Mesothelial cell of epicardium (in vitro differentiated cells): ENCODE measurements around the gene TRIM24. TPM values are rescaled to one million over a fixed set of nuclear protein-coding genes. Genes with fewer than 3 reads are reported as not detected.

ENCODE experiments used
- DNase-seq, 2 experiments: peaks; one replicate each; pipeline ENCODE4 v3.0.0; 2021; ENCODE audit warnings: low spot score in 2 of 2; ENCODE audit not compliant: unreplicated experiment in 2 of 2
- H3K27ac Mint-ChIP-seq: 2 replicates; pipeline ENCODE4 v1.8.0; 2021; ENCODE audit warnings: mixed read lengths
- H3K27me3 Mint-ChIP-seq: 2 replicates; pipeline ENCODE4 v1.8.0; 2021; ENCODE audit warnings: low read depth, mixed read lengths
- H3K36me3 Mint-ChIP-seq: 2 replicates; pipeline ENCODE4 v1.8.0; 2021; ENCODE audit warnings: mixed read lengths
- H3K4me1 Mint-ChIP-seq: 2 replicates; pipeline ENCODE4 v1.8.0; 2021; ENCODE audit warnings: mixed read lengths
- H3K4me3 Mint-ChIP-seq: 2 replicates; pipeline ENCODE4 v1.8.0; 2021; ENCODE audit warnings: mild to moderate bottlenecking, moderate library complexity, mixed read lengths
- H3K9me3 Mint-ChIP-seq: 2 replicates; pipeline ENCODE4 v1.8.0; 2021; ENCODE audit warnings: mixed read lengths
- total RNA-seq: library from RNA; stranded (reverse); gene quantifications from 3 replicates; pipeline ENCODE4 v1.2.1, GENCODE V29; 2021
- TF ChIP-seq, protein P1 (sequence below): fragments of 200-600 bp; sonication (generic); IDR thresholded peaks from one replicate; pipeline ENCODE4 v1.5.0; 2021; ENCODE audit warnings: antibody characterized with exemption; ENCODE audit not compliant: unreplicated experiment

TRIM24 gene
- total RNA-seq, 1 donor from 2014 or later: 86.6 TPM

DNA sequence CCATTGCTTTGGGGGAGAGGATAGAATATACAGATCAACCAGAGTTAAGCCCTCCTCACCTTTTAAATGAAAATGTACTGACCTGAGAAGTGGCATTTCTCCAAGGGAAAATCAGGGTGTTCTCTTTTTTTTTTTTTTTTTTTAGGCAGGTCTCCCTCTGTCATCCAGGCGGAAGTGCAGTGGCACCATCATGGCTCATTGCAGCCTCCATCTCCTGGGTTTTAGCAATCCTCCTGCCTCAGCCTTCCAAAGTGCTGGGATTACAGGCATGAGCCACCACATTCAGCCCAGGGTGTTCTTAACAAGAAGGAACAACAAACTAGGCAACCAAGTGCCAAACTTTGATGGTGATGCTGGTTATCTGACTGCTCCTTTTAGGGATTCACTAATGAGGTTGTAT is 130.1 kb downstream of the TRIM24 start:
- Mint-ChIP-seq H3K4me1 (peaks cover 1% of the 10 kb centered on the region), H3K27ac (no peak overlapping the region), H3K4me3 (no peak overlapping the region), H3K36me3 (peaks cover 37% of the 10 kb centered on the region), H3K27me3 (no peaks in the 10 kb centered on the region), H3K9me3 (peaks cover 6% of the 10 kb centered on the region)
- TF ChIP-seq, protein P1, sequence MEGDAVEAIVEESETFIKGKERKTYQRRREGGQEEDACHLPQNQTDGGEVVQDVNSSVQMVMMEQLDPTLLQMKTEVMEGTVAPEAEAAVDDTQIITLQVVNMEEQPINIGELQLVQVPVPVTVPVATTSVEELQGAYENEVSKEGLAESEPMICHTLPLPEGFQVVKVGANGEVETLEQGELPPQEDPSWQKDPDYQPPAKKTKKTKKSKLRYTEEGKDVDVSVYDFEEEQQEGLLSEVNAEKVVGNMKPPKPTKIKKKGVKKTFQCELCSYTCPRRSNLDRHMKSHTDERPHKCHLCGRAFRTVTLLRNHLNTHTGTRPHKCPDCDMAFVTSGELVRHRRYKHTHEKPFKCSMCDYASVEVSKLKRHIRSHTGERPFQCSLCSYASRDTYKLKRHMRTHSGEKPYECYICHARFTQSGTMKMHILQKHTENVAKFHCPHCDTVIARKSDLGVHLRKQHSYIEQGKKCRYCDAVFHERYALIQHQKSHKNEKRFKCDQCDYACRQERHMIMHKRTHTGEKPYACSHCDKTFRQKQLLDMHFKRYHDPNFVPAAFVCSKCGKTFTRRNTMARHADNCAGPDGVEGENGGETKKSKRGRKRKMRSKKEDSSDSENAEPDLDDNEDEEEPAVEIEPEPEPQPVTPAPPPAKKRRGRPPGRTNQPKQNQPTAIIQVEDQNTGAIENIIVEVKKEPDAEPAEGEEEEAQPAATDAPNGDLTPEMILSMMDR: no peak
- no peak for DNase-seq

DNA sequence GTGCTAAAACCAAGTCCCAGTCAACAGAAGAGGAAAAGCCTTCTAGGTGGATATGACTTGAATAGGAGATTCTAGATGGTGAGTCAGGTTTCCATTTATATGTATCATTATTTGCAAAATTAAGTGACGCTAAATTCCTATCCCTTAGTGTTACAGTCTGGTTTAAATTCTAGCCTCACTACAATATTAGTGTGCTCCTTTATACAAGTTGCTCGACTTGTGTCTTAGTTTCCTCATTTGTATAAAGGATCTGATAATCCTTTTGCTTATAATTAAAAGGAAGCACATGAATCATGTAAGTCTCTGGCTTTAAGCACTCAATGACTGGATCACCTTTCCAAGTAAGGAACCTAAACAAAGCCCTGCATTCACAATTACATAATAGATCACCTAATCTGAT is 135.4 kb downstream of the TRIM24 start:
- peaks cover 3% of the 10 kb centered on the region for H3K4me1 Mint-ChIP-seq
- H3K27ac Mint-ChIP-seq: no peak overlapping the region
- H3K9me3 Mint-ChIP-seq: peaks cover 6% of the 10 kb centered on the region
- no peaks in the 10 kb centered on the region for H3K27me3 Mint-ChIP-seq
- H3K4me3 Mint-ChIP-seq: no peak overlapping the region
- H3K36me3 Mint-ChIP-seq: peaks cover 7% of the 10 kb centered on the region
- TF ChIP-seq, protein P1: no peak
- DNase-seq: no peak

DNA sequence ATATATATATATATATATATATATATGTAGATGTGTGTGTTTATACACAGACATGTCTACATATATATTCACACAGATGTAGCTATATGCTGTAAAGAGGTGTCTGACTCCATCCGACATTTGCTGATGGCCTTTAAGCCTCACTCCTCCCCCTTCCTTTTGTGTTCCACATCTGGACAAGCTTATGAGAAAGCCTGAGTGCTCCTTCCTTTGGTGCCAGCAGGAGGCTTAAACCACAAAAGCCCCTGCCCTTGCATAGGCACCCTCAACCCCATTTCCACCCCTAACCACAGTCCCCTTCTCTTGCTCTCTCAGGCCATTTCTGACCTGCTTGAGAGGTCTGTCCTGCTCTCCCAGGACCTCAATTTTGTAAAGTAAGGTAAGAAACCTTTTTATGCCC is 142.4 kb downstream of the TRIM24 start:
- no peaks in the 10 kb centered on the region for H3K27me3 Mint-ChIP-seq
- peaks cover 3% of the 10 kb centered on the region for H3K36me3 Mint-ChIP-seq

DNA sequence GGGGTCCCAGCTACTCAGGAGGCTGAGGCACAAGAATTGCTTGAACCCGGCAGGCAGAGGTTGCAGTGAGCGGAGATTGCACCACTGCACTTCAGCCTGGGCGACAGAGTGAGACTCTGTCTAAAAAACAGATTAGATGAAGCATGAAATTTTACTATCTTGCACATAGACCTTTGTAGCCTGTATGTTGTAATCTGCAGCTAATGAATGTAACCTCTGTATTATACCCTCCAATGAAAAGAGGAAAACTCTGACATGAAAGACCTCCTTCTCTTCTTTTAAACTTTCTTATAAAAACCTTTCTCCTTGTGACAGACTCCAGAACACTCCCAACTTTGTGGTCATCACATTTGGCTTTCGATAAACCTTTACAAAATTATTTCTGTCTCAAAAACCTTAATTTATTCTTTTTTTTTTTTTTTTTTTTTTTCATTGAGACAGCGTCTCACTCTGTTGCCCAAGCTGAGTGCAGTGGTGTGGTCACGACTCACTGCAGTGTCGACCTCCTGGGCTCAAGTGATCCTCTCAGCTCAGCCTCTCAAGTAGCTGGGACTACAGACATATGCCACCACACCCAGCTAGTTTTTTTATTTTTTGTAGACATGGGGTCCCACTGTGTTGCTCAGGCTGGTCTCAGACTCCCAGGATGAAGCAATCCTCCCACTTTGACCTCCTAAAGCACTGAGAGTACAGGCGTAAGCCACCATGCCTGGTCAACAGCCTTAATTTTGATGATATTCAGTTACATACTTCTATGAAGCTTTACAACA is 143.7 kb downstream of the TRIM24 start:
- H3K27ac Mint-ChIP-seq: no peak overlapping the region
- H3K9me3 Mint-ChIP-seq: peaks cover 4% of the 10 kb centered on the region
- TF ChIP-seq, protein P1: no peak
- H3K4me1 Mint-ChIP-seq: peaks cover 23% of the 10 kb centered on the region
- no peak overlapping the region for H3K4me3 Mint-ChIP-seq
- no peak for DNase-seq
- H3K27me3 Mint-ChIP-seq: no peaks in the 10 kb centered on the region
- peaks cover 3% of the 10 kb centered on the region for H3K36me3 Mint-ChIP-seq

More for the DNA sequence above, 142.4 kb downstream of the TRIM24 start:
- Mint-ChIP-seq H3K4me3 (no peak overlapping the region), H3K4me1 (peaks cover 15% of the 10 kb centered on the region), H3K27ac (no peak overlapping the region), H3K9me3 (peaks cover 4% of the 10 kb centered on the region)
- no peak for DNase-seq
- TF ChIP-seq, protein P1: no peak

DNA sequence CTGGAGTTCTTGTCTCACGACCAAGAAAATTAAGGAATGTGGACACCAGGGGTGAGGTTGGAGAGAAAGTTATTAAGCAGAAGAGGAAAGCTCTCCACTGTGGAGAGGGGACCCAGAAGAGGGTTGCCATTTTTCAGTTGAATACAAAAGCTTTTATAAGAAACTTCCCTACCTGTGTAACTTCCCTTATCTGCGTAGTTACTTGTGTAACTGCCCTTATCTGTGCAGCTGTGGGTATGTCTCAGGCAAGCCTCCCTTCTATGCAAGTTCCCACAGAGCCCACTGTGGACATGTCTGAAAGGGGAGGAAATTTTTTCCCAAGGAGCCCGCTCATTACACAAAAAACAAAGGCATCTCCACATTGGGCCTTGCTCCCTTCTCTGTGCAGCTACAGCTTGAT is 146.2 kb downstream of the TRIM24 start:
- DNase-seq: no peak
- peaks cover 3% of the 10 kb centered on the region for H3K36me3 Mint-ChIP-seq
- H3K9me3 Mint-ChIP-seq: peaks cover 4% of the 10 kb centered on the region
- no peaks in the 10 kb centered on the region for H3K27me3 Mint-ChIP-seq
- peaks cover 36% of the 10 kb centered on the region for H3K4me1 Mint-ChIP-seq
- TF ChIP-seq, protein P1: no peak
- no peak overlapping the region for H3K27ac Mint-ChIP-seq
- H3K4me3 Mint-ChIP-seq: no peak overlapping the region
